NOMO-1 (cell line): ENCODE measurements around the gene UTY.

Source experiments
- DNase-seq, 2 experiments: peaks; one replicate each; lab custom pipeline; 2025; ENCODE audit not compliant: unreplicated experiment in 2 of 2; lab: John Stamatoyannopoulos, UW

The UTY gene

GRCh38 chrY:13416869-13417661 is 62.8 kb downstream of the UTY start:
- no peak for DNase-seq

DNA sequence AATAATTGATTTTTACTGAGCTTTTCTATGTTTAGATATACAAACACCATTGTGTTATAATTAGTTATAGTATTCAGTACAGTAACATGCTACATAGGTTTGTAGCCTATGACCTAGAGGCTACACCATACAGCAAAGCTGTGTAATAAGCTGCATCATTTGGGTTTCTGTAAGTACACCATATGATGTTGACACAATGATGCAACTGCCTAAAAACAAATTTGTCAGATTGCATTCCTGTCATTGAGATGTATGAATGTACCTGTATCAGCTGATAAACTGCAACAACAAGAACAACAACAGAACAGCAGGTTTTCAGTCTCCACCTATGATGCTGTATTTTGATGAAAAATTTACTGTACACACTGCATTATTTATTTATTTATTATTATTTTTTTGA is 64.3 kb downstream of the UTY start:
- DNase-seq: no peak

DNA sequence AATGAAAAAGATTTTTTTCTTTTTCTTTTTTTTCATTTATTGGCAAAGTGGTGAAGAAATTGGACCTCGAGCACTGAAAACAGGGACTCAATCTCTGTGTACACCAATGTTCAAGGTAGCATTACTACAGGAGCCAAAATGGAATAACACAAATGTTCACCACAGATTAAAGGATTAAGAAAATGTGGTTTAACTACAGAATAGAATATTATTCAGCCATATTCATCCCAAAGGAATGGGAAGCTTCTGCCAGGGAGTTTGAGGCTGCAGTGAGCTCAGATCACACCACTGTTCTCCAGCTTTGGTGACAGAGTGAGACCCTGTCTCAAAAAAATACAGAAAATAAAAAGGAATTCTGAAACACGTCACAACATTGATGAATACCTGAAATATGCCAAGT is 81.0 kb downstream of the UTY start:
- DNase-seq: no peak

DNA sequence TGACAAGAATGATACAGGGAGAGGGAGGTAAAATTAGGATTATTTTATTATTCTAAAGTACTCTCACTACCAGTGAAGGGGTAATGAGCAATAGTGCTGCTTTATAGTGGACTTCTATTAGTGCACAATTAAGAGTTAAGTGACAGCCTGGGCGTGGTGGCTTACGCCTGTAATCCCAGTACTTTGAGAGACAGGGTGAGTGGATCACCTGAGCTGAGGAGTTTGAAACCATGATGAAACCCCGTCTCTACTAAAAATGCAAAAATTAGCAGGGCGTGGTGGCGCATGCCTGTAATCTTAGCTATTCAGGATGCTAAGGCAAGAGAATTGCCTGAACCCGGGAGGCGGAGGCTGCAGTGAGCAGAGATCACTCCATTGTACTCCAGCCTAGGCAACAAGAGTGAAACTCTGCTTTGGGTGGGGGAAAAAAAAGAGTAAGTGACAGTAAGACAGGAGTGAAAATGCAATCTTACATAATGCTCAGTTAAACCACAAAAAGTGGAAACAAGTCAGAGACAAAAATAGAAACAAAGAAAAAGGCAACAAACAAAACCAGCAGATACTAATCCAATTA is 98.6 kb downstream of the UTY start:
- DNase-seq: no peak

DNA sequence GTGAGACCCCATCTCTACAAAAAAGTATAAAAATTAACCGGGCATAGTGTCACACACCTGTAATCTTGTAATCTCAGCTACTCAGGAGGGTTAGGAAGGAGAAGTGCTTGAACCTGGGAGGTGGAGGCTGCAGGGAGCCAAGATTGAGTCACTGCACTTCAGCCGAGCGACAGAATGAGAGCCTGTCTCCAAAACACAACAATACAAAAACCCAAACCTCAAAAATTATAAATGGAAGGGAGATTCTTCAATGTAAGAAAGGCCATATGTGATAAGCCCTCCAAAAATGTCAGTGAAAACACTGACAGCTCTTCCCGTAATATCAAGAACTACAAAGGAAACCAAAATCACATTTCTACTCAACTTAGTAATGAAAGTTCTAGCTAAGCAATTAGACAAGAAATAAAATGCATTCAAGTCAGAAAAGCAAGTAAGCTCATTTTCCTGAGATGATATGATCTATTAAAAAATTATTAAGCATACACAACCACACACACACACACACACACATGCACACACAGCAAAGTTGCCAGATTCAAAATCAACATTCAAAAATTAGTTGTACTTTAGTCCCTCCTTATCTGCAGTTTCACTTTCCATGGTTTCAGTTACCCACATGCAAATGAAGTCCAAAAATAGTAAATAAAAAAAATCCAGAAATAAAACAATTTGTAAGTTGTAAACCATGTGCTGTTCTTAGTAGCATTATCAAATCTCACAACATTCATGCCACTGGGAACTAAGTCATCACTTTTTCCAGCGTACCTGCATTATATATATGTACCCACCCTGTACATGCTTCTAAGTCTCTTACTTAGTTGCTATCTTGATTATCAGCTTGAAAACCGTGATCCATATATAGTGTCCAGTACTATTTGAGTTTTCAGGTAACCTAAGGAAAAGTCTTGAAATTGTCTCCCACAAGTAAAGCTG is 108.7 kb downstream of the UTY start:
- DNase-seq: no peak

DNA sequence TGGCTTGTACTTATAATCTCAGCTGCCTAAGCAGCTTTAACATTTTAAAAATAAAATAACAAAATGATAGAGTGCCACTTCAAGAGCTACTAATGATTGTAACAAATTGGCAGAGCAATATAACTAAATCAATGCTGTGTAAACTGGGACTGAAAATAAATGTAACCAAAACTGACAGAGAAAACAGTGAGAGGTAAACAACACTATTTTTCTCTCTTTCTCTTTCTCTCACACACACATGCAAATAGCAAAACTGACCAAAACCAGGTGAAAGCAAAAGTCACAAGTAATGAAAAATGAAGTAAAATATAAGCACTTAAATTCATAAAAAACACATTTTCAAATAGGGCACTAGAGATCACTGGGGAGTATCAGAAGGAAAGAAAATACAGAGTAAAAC is 109.6 kb downstream of the UTY start:
- no peak for DNase-seq

GRCh38 chrY:13368513-13368845 is 111.4 kb downstream of the UTY start:
- no peak for DNase-seq

DNA sequence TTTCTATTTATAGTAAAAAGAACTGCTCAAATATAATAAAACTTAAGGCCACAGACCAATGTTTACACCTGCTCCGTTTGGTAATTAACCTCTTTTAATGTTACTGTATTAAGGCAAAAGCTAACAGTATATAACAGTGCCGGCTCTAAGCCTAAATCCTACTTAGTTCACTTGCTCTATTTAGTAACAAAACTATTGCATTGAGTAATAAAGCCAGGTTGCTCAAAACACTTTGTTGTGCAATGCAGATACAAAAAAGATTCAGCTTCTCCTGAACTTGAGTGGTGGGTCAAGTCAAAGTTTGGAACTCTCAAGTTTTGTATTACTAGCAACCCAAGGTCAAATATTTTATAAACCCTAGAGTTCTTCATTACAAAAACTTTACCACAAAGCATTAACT is 116.2 kb downstream of the UTY start:
- DNase-seq: no peak

GRCh38 chrY:13362662-13363061 is 117.2 kb downstream of the UTY start:
- no peak for DNase-seq

GRCh38 chrY:13361656-13362636 is 117.9 kb downstream of the UTY start:
- DNase-seq: no peak

DNA sequence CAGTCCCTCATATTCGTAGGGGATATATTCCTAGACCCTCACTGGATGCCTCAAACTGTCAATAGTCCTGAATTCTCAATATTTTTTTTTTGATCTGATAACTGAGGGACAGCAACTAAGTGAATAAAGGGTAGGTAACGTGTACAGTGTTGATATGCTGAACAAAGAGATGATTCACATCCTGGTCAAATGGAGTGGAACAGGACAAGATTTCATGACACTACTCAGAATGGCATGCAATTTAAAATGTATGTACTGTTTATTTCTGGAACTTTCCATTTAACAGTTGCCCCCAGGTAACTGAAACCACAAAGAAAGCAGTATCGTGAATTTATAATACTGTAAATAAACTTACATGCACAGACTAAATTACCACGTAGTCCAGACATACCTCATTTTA is 128.4 kb downstream of the UTY start:
- no peak for DNase-seq

DNA sequence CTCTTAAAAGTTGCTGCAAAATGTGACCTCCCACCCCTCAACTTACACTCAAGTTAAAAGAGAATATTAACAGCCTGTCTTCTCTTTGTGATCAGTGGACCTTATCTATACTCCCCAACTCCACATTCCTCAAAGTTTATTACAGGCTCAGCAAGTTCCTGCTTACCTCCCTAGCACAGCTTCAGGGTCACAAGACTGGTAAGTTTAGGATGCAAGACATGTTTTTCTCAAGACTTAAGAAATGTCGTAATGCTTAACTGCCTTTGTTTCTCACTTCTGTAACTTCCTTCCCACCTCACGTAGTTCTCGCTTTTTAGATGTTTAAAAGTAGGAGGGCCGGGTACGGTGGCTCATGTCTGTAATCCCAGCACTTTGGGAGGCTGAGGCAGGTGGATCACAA is 132.7 kb downstream of the UTY start:
- DNase-seq: no peak

DNA sequence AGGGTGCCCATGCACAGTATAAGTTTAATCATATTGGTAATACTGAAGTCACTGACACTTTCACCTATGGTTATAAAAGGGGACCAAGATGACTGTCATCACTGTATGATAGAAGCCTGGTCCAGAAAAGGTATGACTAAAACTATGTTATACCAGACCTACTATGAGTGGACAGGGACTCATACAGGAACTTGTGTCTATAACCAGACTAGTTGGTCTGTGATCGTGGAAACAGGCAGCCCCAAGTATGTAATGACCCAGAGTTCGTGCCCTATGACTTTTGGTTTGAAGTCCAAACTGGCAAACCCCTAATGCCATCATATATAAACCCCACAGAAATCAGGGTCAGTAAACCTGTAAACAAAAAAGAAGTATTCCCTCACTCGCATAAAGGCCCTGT is 134.3 kb downstream of the UTY start:
- DNase-seq: no peak

DNA sequence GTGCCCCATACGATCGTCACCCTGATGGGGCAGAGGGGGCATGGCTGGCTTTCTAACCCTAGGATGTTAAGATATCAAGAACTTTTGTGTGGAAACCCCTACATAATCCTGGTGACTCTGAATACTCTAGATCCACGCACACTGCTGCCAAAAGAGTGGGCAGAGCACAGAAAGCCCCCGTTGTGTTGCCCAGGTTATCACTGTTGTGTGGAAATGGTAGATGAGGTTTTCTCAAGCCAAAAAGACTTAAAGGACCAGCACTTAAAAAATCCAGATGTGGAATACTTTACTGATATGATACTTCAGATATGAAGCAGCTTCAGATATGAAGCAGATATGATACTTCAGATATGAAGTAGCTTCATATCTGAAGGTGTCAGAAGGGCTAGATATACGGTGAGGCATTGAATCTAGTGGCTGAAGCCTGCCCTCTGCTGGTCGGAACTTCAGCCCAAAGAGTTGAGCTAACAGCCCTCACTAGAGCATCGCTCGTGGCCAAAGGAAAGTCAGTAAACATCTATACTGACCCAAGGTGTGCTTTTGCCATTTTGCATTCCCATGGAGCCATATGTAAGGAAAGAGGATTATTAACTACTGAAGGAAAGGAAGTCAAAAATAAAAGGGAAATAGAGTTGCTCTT is 136.4 kb downstream of the UTY start:
- no peak for DNase-seq

DNA sequence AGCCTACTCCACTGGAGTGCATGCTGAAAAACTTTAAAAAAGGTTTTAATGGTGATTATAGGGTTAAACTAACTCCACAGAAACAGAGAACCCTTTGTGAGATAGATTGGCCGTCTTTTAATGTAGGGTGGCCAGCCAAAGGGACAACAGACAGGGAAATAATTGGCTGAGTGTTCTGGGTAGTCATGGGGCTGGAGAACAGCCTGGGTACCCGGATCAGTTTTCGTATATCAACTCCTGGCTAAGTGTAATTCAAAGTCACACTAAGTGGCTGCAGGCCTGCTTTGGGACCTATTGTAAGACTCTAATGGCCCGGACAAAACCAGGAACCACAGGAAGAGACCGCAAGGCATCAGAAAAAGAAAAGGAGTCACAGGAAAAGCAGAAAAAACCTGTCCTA is 139.9 kb downstream of the UTY start:
- DNase-seq: no peak

- no peak for DNase-seq
Observed at GRCh38 chrY:13339381-13339780, 140.5 kb downstream of the UTY start.

DNA sequence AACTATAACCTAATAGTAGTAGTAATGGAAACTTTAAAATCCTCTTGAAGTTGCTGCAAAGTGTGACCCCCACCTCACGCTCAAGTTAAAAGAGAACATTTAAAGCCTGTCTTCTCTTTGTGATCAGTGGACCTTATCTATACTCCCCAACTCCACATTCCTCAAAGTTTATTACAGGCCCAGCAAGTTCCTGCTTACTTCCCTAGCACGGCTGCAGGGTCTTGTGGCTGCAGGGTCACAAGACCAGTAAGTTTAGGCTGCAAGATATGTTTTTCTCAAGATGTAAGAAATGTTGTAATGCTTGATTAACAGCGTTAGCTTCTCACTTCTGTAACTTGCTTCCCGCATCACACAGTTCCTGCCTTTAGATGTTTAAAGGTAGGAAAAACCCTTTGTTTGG is 141.1 kb downstream of the UTY start:
- DNase-seq: no peak

- DNase-seq: no peak
Observed at GRCh38 chrY:13337934-13338333, 141.9 kb downstream of the UTY start.

GRCh38 chrY:13333791-13334190 is 146.0 kb downstream of the UTY start:
- DNase-seq: no peak

- no peak for DNase-seq
Observed at GRCh38 chrY:13330651-13331050, 149.2 kb downstream of the UTY start.
